H1 (cell line): Measurements from ENCODE around the gene RLN1. TPM values are rescaled to one million over a fixed set of nuclear protein-coding genes. Genes with fewer than 3 reads are reported as not detected.

Experiments
- CTCF ChIA-PET: fragments of 300-600 bp; sonication (Branson Sonifier 250); formaldehyde crosslinking; loops from one replicate; lab custom pipeline; 2021; ENCODE audit not compliant: partially characterized antibody; lab: Charles Lee
- POLR2A ChIA-PET: fragments of 300-600 bp; sonication (Branson Sonifier 250); formaldehyde crosslinking; loops from one replicate; lab custom pipeline; 2021; ENCODE audit warnings: inconsistent platforms; ENCODE audit not compliant: partially characterized antibody; lab: Charles Lee
- DNase-seq, 2 experiments: peaks; one replicate each; pipeline versions ENCODE4 v3.0.0 to v3.0.0-alpha.2; 2010 to 2022; ENCODE audit warnings: low spot score in 2 of 2, low read depth in 1 of 2, mixed read lengths in 1 of 2
- FAIRE-seq: peaks from 2 replicates; lab custom pipeline; 2011; peaks lifted over from hg19 to GRCh38; lab: Jason Lieb, UNC
- H2AFZ ChIP-seq: 2 replicates; pipeline ENCODE4 v1.8.1; 2012; ENCODE audit warnings: low read length, inconsistent platforms
- H2AK5ac ChIP-seq: 2 replicates; pipeline ENCODE4 v1.6.1; 2013; ENCODE audit warnings: low read depth, low read length
- H2BK120ac ChIP-seq: replicated peaks from 2 replicates; pipeline ENCODE3; 2013; ENCODE audit warnings: low read depth, low read length, inconsistent platforms
- H2BK12ac ChIP-seq: 2 replicates; pipeline ENCODE4 v1.6.1; 2013; ENCODE audit warnings: low read depth, low read length
- H2BK15ac ChIP-seq: 2 replicates; pipeline ENCODE4 v1.6.1; 2013; ENCODE audit warnings: low read length
- H2BK20ac ChIP-seq: 2 replicates; pipeline ENCODE4 v1.6.1; 2013; ENCODE audit warnings: low read length
- H2BK5ac ChIP-seq: 2 replicates; pipeline ENCODE4 v1.6.1; 2013; ENCODE audit warnings: low read depth, low read length
- H3K14ac ChIP-seq: 2 replicates; pipeline ENCODE4 v1.6.1; 2013; ENCODE audit warnings: inconsistent platforms; ENCODE audit not compliant: insufficient read length
- H3K18ac ChIP-seq: 2 replicates; pipeline ENCODE4 v1.6.1; 2013; ENCODE audit warnings: low read length; ENCODE audit errors: extremely low read depth
- H3K23ac ChIP-seq: 2 replicates; pipeline ENCODE4 v1.6.1; 2013; ENCODE audit warnings: inconsistent platforms; ENCODE audit not compliant: insufficient read length
- H3K23me2 ChIP-seq: 2 replicates; pipeline ENCODE4 v1.6.1; 2013; ENCODE audit warnings: low read depth, low read length
- H3K27ac ChIP-seq: 2 replicates; pipeline ENCODE4 v1.6.1; 2011; ENCODE audit warnings: low read depth, low read length, inconsistent platforms
- H3K27me3 ChIP-seq, 4 experiments: replicated peaks in 1 of 4; 1 replicate in 1 of 4; 2 replicates in 3 of 4; pipeline versions ENCODE4 v1.6.1 to v1.8.1; 2011 to 2013; ENCODE audit warnings: low read length in 3 of 4, mild to moderate bottlenecking in 3 of 4, inconsistent platforms in 2 of 4, mixed read lengths in 2 of 4, moderate library complexity in 1 of 4; ENCODE audit not compliant: control insufficient read depth in 3 of 4, insufficient read depth in 3 of 4; ENCODE audit errors: extremely low read depth in 1 of 4
- H3K36me3 ChIP-seq, 4 experiments: 2 replicates each; pipeline versions ENCODE4 v1.6.1 to v1.8.1; 2011 to 2013; ENCODE audit warnings: mild to moderate bottlenecking in 4 of 4, low read length in 3 of 4, moderate library complexity in 2 of 4, control low read depth in 1 of 4, inconsistent platforms in 1 of 4; ENCODE audit not compliant: insufficient read depth in 4 of 4, control insufficient read depth in 2 of 4
- H3K4ac ChIP-seq: replicated peaks from 2 replicates; pipeline ENCODE3; 2013; ENCODE audit warnings: low read length, low read depth, mixed read lengths, inconsistent platforms; ENCODE audit not compliant: insufficient read length
- H3K4me1 ChIP-seq, 4 experiments: replicated peaks in 1 of 4; 1 replicate in 1 of 4; 2 replicates in 3 of 4; pipeline versions ENCODE4 v1.6.1 to v1.8.1; 2011 to 2013; ENCODE audit warnings: low read length in 3 of 4, inconsistent platforms in 2 of 4, mixed read lengths in 1 of 4; ENCODE audit not compliant: insufficient read depth in 4 of 4, control insufficient read depth in 3 of 4
- H3K4me2 ChIP-seq, 2 experiments: 2 replicates each; pipeline versions ENCODE4 v1.6.1 to v1.8.1; 2011 to 2013; ENCODE audit warnings: low read depth in 2 of 2, low read length in 2 of 2, control low read depth in 1 of 2, inconsistent platforms in 1 of 2, mild to moderate bottlenecking in 1 of 2; ENCODE audit not compliant: insufficient read depth in 1 of 2
- H3K4me3 ChIP-seq, 4 experiments: fragments of 200-600, 300-600 bp in 1 of 4; sonication (generic), shearing (Covaris generic), sonication (Bioruptor Twin) in 1 of 4; 2 replicates each; pipeline versions ENCODE4 v1.5.1 to v1.8.1; 2011 to 2016; ENCODE audit warnings: low read length in 4 of 4, low read depth in 3 of 4, control low read depth in 2 of 4, inconsistent platforms in 2 of 4, mild to moderate bottlenecking in 2 of 4, mixed read lengths in 1 of 4, moderate library complexity in 1 of 4; ENCODE audit not compliant: insufficient read depth in 2 of 4; ENCODE audit errors: extremely low read depth in 1 of 4
- H3K56ac ChIP-seq: replicated peaks from 2 replicates; pipeline ENCODE3; 2013; ENCODE audit warnings: low read depth, mild to moderate bottlenecking, mixed read lengths, low read length, inconsistent platforms; ENCODE audit not compliant: insufficient read length
- H3K79me1 ChIP-seq: 2 replicates; pipeline ENCODE4 v1.6.1; 2013; ENCODE audit warnings: low read depth, low read length, control low read depth
- H3K79me2 ChIP-seq, 2 experiments: 2 replicates each; pipeline versions ENCODE4 v1.6.1 to v1.8.1; 2012 to 2013; ENCODE audit warnings: low read length in 2 of 2, mild to moderate bottlenecking in 2 of 2, inconsistent platforms in 1 of 2; ENCODE audit not compliant: insufficient read depth in 2 of 2, control insufficient read depth in 1 of 2
- H3K9ac ChIP-seq, 4 experiments: replicated peaks in 1 of 4; 1 replicate in 1 of 4; 2 replicates in 3 of 4; pipeline versions ENCODE4 v1.6.1 to v1.8.1; 2011 to 2013; ENCODE audit warnings: low read depth in 3 of 4, low read length in 3 of 4, control low read depth in 2 of 4, mild to moderate bottlenecking in 2 of 4, moderate library complexity in 2 of 4, inconsistent platforms in 1 of 4; ENCODE audit errors: extremely low read depth in 1 of 4
- H3K9me3 ChIP-seq, 2 experiments: 2 replicates each; pipeline versions ENCODE4 v1.6.1 to v1.8.1; 2012 to 2013; ENCODE audit warnings: mild to moderate bottlenecking in 2 of 2, moderate library complexity in 2 of 2, control low read depth in 1 of 2, inconsistent platforms in 1 of 2, low read depth in 1 of 2, low read length in 1 of 2, mixed read lengths in 1 of 2; ENCODE audit not compliant: insufficient read depth in 2 of 2
- H4K20me1 ChIP-seq, 2 experiments: replicated peaks in 1 of 2; 2 replicates each; pipeline versions ENCODE3 to v1.8.1; 2011 to 2013; ENCODE audit warnings: inconsistent platforms in 2 of 2, low read length in 2 of 2, mild to moderate bottlenecking in 1 of 2; ENCODE audit not compliant: insufficient read depth in 2 of 2, control insufficient read depth in 1 of 2
- H4K5ac ChIP-seq: 2 replicates; pipeline ENCODE4 v1.6.1; 2013; ENCODE audit warnings: low read length, low read depth, mixed read lengths, inconsistent platforms; ENCODE audit not compliant: insufficient read length
- H4K8ac ChIP-seq: 2 replicates; pipeline ENCODE4 v1.8.0; 2013; ENCODE audit warnings: mild to moderate bottlenecking, moderate library complexity, low read length, inconsistent platforms; ENCODE audit not compliant: insufficient read depth; ENCODE audit errors: extremely low read depth
- H4K91ac ChIP-seq: replicated peaks from 2 replicates; pipeline ENCODE3; 2013; ENCODE audit warnings: low read length, mixed read lengths, inconsistent platforms; ENCODE audit not compliant: insufficient read length
- CBX5 ChIP-seq: fragments of 300-800, 300-1000 bp; sonication (generic); IDR thresholded peaks from 2 replicates; pipeline ENCODE4 v1.7.1; 2016; ENCODE audit warnings: antibody characterized with exemption, low read length, low read depth
- CHD2 ChIP-seq: IDR thresholded peaks from 2 replicates; pipeline ENCODE4 v1.6.1; 2012; ENCODE audit warnings: low read length, improper control_type of control experiment
- CTBP2 ChIP-seq: IDR thresholded peaks from 2 replicates; pipeline ENCODE4 v1.7.0; 2011; ENCODE audit warnings: borderline replicate concordance, mild to moderate bottlenecking, moderate library complexity, mixed read lengths, low read length; ENCODE audit not compliant: insufficient read depth, insufficient read length
- EZH2 ChIP-seq: fragments of 200-600 bp; sonication (generic); IDR thresholded peaks from 2 replicates; pipeline ENCODE4 v1.7.1; 2012; ENCODE audit warnings: low read depth, mild to moderate bottlenecking, moderate library complexity, low read length, inconsistent platforms; ENCODE audit not compliant: severe bottlenecking
- KDM4A ChIP-seq: IDR thresholded peaks from one replicate; pipeline ENCODE4 v1.7.1; 2012; ENCODE audit warnings: low read depth, mild to moderate bottlenecking, moderate library complexity, low read length, inconsistent platforms; ENCODE audit not compliant: severe bottlenecking
- KDM5A ChIP-seq: fragments of 200-600 bp; IDR thresholded peaks from 2 replicates; pipeline ENCODE4 v1.7.1; 2012; ENCODE audit warnings: mild to moderate bottlenecking, low read length, inconsistent platforms, mixed read lengths
- POLR2AphosphoS5 ChIP-seq: IDR thresholded peaks from 2 replicates; pipeline ENCODE4 v1.6.1; 2011; ENCODE audit warnings: low read depth, low read length
- RNF2 ChIP-seq: fragments of 200-900, 300-1000 bp; sonication (generic); IDR thresholded peaks from 2 replicates; pipeline ENCODE4 v1.7.1; 2016; ENCODE audit warnings: borderline replicate concordance, low read depth, mild to moderate bottlenecking, antibody characterized with exemption, low read length; ENCODE audit not compliant: poor library complexity, severe bottlenecking; ENCODE audit errors: missing control alignments
- SP4 ChIP-seq: IDR thresholded peaks from 2 replicates; pipeline ENCODE4 v1.6.1; 2012; ENCODE audit warnings: low read length, inconsistent platforms
- TBP ChIP-seq: IDR thresholded peaks from 2 replicates; pipeline ENCODE4 v1.6.1; 2011; ENCODE audit warnings: low read depth, low read length, improper control_type of control experiment
- TCF12 ChIP-seq: IDR thresholded peaks from 2 replicates; pipeline ENCODE4 v1.6.1; 2011; ENCODE audit warnings: low read depth, mild to moderate bottlenecking, low read length
- polyA plus RNA-seq, 7 experiments: library from polyadenylated mRNA; depleted of rRNA in 3 of 7; stranded (reverse) in 5 of 7; unstranded in 2 of 7; fragments of >200 nt in 5 of 7; fragments of 200-250 nt in 2 of 7; gene quantifications; 1 replicate in 5 of 7; 2 replicates in 1 of 7; 4 replicates in 1 of 7; pipeline versions ENCODE4 v1.2.1 to v1.2.3, GENCODE V29; 2011 to 2013; ENCODE audit warnings: missing spikeins in 2 of 7, mixed read lengths in 2 of 7
- total RNA-seq: library from RNA; stranded (reverse); fragmentation: NEBNext Ultra II Directional; extraction: Animal tissue kit (Norgen Biotek cat#: 25700); gene quantifications from 2 replicates; pipeline ENCODE4 v1.2.1, GENCODE V29; 2021
- TF ChIP-seq, protein P1 (sequence below): IDR thresholded peaks from 2 replicates; pipeline ENCODE4 v1.6.1; 2012; ENCODE audit warnings: inconsistent platforms
- TF ChIP-seq, protein P2 (sequence below): IDR thresholded peaks from 2 replicates; pipeline ENCODE4 v1.6.1; 2011; ENCODE audit warnings: low read length, improper control_type of control experiment

RLN1 gene
- total and polyA plus RNA-seq, 2 of the 8 experiments (the other 6 are each of a cell fraction or from before 2014, with no cell fraction given): 0.51 to 0.80 TPM

DNA sequence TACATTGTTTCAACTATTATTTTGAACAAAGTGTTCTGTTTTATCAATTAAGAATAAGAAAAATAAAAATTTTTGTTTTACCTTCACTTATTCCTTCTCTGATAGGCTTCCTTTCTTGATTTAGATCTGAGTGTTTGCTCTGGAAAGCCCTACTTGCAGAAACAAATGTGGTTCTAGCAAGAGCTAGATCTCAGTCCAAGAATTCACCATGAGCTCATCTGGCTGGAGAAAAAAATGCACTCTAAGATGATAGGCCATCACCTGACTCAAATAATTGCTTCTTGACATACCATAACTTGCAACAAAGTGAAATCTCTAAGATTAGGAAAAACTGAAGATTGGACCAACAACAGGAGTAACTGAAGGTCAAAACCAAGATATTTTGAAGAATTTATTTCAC is 28.8 kb downstream of the RLN1 start:
- H3K4me2 ChIP-seq: no peak overlapping the region
- H3K4me3 ChIP-seq: no peak overlapping the region
- no peak overlapping the region for H3K14ac ChIP-seq
- H3K9me3 ChIP-seq: no peaks in the 10 kb centered on the region
- H3K79me2 ChIP-seq: no peaks in the 10 kb centered on the region
- H2AFZ ChIP-seq: no peak overlapping the region
- no peaks in the 10 kb centered on the region for H3K36me3 ChIP-seq
- no peak overlapping the region for H3K9ac ChIP-seq
- no peak overlapping the region for H2BK15ac ChIP-seq
- H3K4me1 ChIP-seq: no peaks in the 10 kb centered on the region
- no peak for FAIRE-seq
- no peak overlapping the region for H2BK20ac ChIP-seq
- H3K23me2 ChIP-seq: no peaks in the 10 kb centered on the region
- no peak overlapping the region for H3K4ac ChIP-seq
- no peak overlapping the region for H4K91ac ChIP-seq
- no peak overlapping the region for H3K56ac ChIP-seq
- no peak overlapping the region for H4K8ac ChIP-seq
- H3K18ac ChIP-seq: no peak overlapping the region
- CTCF ChIA-PET: interaction anchor here (1.2 to 1.6 kb wide), 2 partner anchors 61 to 125 kb away, joined by 3 read pairs; partner anchors contain the start of gene INSL6
- H2AK5ac ChIP-seq: no peak overlapping the region
- no peak overlapping the region for H2BK5ac ChIP-seq
- no peaks in the 10 kb centered on the region for H4K20me1 ChIP-seq
- no peak overlapping the region for H2BK12ac ChIP-seq
- H2BK120ac ChIP-seq: no peak overlapping the region
- POLR2A ChIA-PET: no interaction called here
- no peak for DNase-seq
- H3K79me1 ChIP-seq: no peaks in the 10 kb centered on the region
- H3K27me3 ChIP-seq: no peaks in the 10 kb centered on the region
- H3K23ac ChIP-seq: no peak overlapping the region
- no peak overlapping the region for H3K27ac ChIP-seq
- H4K5ac ChIP-seq: no peak overlapping the region
- no peak for TF ChIP-seq KDM5A
- no peak for TF ChIP-seq EZH2
- TF ChIP-seq CBX5: no peak
- TF ChIP-seq RNF2: no peak
- TF ChIP-seq KDM4A: no peak
- no peak for TF ChIP-seq CTBP2
- TF ChIP-seq, protein P1, sequence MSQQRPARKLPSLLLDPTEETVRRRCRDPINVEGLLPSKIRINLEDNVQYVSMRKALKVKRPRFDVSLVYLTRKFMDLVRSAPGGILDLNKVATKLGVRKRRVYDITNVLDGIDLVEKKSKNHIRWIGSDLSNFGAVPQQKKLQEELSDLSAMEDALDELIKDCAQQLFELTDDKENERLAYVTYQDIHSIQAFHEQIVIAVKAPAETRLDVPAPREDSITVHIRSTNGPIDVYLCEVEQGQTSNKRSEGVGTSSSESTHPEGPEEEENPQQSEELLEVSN: no peak
- TF ChIP-seq TBP: no peak
- TF ChIP-seq CHD2: no peak
- no peak for TF ChIP-seq SP4
- TF ChIP-seq POLR2AphosphoS5: no peak
- TF ChIP-seq TCF12: no peak
- TF ChIP-seq, protein P2, sequence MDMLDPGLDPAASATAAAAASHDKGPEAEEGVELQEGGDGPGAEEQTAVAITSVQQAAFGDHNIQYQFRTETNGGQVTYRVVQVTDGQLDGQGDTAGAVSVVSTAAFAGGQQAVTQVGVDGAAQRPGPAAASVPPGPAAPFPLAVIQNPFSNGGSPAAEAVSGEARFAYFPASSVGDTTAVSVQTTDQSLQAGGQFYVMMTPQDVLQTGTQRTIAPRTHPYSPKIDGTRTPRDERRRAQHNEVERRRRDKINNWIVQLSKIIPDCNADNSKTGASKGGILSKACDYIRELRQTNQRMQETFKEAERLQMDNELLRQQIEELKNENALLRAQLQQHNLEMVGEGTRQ: no peak
